Transverse colon (tissue), 4 donors: ENCODE data around the gene IL1A.

ENCODE experiments used
- POLR2AphosphoS5 ChIP-seq, 3 donors: sonication (generic); formaldehyde crosslinking; IDR thresholded peaks; one replicate each; pipeline ENCODE4 v1.6.1; 2016; ENCODE audit warnings: antibody characterized with exemption in 3 of 3
- TF ChIP-seq, protein P1 (sequence below), 5 experiments: fragments of 200-600 bp in 3 of 5; fragments of 450-650 bp in 2 of 5; sonication (generic) in 3 of 5; IDR thresholded peaks; 1 replicate in 2 of 5; 2 replicates in 3 of 5; pipeline ENCODE4 v1.5.1; 2016 to 2017; ENCODE audit warnings: antibody characterized with exemption in 5 of 5, inconsistent platforms in 3 of 5, mild to moderate bottlenecking in 2 of 5, moderate library complexity in 1 of 5

DNA sequence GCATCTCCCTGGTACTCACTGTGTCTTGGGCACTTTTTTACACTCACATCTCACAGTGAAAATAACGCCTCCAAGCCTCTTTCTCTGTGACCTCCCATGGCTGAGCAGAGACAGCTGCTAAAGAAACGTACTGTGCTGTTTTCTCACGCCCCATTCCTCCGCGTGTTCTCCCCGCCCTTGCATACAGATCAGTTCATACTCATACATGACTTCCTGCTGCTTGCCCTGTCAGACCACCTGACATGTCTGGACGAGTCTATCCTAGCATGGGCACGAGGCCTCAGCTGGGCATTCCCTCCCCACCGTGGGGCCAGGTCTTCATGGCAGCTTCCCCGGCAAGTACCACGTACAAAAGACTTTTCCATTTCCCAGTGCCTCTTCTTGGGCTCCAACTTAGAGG, 21.2 kb upstream of the IL1A start:
- no peak for TF ChIP-seq POLR2AphosphoS5 (IDR thresholded peaks at IDR 0.05)
- TF ChIP-seq, protein P1, sequence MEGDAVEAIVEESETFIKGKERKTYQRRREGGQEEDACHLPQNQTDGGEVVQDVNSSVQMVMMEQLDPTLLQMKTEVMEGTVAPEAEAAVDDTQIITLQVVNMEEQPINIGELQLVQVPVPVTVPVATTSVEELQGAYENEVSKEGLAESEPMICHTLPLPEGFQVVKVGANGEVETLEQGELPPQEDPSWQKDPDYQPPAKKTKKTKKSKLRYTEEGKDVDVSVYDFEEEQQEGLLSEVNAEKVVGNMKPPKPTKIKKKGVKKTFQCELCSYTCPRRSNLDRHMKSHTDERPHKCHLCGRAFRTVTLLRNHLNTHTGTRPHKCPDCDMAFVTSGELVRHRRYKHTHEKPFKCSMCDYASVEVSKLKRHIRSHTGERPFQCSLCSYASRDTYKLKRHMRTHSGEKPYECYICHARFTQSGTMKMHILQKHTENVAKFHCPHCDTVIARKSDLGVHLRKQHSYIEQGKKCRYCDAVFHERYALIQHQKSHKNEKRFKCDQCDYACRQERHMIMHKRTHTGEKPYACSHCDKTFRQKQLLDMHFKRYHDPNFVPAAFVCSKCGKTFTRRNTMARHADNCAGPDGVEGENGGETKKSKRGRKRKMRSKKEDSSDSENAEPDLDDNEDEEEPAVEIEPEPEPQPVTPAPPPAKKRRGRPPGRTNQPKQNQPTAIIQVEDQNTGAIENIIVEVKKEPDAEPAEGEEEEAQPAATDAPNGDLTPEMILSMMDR (IDR thresholded peaks at IDR 0.05): no peak
